ENCODE data around the gene ADSS1.
A peak's percentile ranks its signal among the peaks of the same experiment; 100 is the strongest.

Gene ADSS1

DNA sequence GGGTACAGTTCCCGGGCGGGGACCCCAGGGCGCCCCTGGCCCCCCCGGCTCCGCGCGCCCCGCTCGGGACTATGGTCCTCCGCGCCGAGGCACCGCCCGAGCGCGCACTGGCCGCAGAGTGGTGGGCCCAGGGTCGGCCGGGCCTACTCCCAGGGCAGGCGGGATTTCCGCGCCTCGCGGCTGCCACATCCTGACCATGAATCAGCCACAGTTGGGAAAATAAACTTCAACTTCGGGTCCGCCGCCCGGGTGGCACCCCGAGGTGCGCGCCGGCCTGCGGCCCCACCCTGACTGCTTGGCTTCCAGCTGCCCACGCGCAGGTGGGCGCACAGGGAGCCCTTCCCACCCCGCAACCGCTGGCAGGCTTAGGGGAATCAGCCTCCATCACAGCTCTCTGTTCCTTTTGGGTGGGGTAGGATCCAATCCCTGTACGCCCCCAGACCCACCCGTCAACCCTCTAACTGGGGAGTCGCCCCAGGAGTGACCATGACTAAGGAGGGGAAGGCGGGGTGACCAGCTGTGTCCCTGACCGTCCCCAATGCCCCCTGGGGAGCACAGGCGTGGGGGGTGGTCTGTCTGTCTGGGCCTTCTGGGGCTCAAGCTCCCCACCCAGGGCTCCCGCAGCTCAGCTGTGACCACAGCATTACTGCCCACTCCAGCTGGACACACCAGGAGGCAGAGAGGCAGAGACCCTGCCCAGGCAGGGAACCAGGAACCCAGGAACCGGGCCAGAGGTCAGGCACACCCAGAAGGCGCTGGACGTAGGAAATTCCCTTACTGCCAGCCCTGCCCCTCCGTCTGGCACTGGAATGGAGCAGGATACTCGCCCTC, 33.9 kb upstream of the ADSS1 start:
- peaks cover 10% of the 10 kb centered on the region for H3K36me3 ChIP-seq (ENCODE audit: control insufficient read depth, insufficient read depth, low read length)
- peak overlapping the region; percentile 66 for H3K27ac ChIP-seq (ENCODE audit: low read depth, low read length)
- H3K4me3 ChIP-seq (ENCODE audit: low read length), result peak overlapping the region; percentile 84
- H3K27me3 ChIP-seq (ENCODE audit: control insufficient read depth, insufficient read depth, low read length), result no peaks in the 10 kb centered on the region
- peak overlapping the region; percentile 71 for H3K9ac ChIP-seq (ENCODE audit: low read length)
- peaks cover 28% of the 10 kb centered on the region for H3K4me1 ChIP-seq (ENCODE audit: control insufficient read depth, insufficient read depth, low read length)

DNA sequence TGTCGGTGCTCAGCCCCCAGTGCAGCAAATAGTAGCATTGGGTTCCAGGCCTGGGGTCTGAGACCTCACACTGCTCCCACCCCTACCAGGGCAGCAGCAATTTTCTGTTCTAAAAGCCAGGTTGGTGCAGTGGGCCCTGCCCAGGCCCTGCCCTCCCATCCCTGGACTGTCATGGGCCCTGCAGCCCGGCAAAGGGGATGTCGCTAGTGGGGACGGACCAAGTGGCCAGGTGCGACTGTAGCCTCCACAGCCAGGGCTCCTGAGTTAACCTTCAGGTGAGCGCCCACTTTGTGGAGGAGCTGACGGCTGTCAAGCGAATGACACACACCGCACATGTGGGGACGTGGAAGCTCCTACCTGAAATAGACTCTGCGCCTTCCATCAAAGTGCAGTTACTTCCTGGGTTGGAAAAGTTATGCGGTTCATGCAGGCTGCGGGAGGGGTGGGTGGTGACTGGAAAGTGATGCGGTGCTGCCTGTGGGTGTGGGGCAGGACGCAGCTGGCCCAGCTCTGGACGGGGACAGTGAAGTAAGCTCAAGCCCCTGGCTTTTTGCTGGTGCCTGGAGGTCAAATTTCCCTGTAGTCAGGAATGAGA, 33.1 kb upstream of the ADSS1 start:
- H3K27ac ChIP-seq (ENCODE audit: low read depth, low read length), result no peak overlapping the region
- H3K4me3 ChIP-seq (ENCODE audit: low read length), result peak overlapping the region; percentile 84
- H3K4me1 ChIP-seq (ENCODE audit: control insufficient read depth, insufficient read depth, low read length), result peaks cover 28% of the 10 kb centered on the region
- peak overlapping the region; percentile 71 for H3K9ac ChIP-seq (ENCODE audit: low read length)
- H3K36me3 ChIP-seq (ENCODE audit: control insufficient read depth, insufficient read depth, low read length), result peaks cover 10% of the 10 kb centered on the region
- H3K27me3 ChIP-seq (ENCODE audit: control insufficient read depth, insufficient read depth, low read length), result no peaks in the 10 kb centered on the region

DNA sequence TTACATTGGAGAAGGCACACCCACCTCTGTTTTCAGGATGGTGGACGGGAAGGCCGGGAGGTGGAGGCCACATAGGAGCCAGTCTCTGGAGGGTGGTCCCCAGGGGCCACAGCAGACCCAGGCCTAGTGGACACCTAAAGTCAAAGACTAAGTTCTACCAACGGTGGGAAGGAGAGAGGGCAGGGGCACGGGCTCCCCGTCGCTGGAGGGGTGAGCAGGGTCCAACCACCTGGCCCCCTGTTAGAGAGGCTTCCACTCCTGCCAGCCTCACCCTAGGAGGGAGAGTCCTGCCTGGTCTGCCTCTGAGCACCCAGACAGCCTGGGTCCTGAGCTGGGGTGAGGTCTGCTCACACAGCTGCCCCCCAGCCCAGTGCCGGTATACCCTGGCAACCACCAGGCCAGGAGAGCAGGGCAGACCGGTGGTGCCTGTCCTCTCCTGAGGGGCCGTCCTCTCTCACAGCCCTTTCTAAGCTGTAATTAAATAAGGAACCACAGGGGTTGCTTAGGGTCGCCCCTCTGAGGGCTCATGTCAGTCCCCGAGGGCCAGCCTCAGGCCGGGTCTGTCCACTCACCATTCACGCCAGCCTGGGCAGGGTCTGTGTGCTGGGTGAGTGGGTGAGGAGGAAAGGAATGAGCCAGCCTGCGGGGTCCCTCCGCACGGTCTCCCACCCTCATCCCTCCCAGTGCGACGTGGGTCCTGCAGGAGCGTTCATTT, 32.3 kb upstream of the ADSS1 start:
- Histone ChIP-seq H3K4me1 (ENCODE audit: control insufficient read depth, insufficient read depth, low read length) (peaks cover 32% of the 10 kb centered on the region), H3K4me3 (ENCODE audit: low read length) (peak overlapping the region; percentile 84), H3K9ac (ENCODE audit: low read length) (no peak overlapping the region), H3K27ac (ENCODE audit: low read depth, low read length) (no peak overlapping the region), H3K36me3 (ENCODE audit: control insufficient read depth, insufficient read depth, low read length) (peaks cover 10% of the 10 kb centered on the region), H3K27me3 (ENCODE audit: control insufficient read depth, insufficient read depth, low read length) (no peaks in the 10 kb centered on the region)

DNA sequence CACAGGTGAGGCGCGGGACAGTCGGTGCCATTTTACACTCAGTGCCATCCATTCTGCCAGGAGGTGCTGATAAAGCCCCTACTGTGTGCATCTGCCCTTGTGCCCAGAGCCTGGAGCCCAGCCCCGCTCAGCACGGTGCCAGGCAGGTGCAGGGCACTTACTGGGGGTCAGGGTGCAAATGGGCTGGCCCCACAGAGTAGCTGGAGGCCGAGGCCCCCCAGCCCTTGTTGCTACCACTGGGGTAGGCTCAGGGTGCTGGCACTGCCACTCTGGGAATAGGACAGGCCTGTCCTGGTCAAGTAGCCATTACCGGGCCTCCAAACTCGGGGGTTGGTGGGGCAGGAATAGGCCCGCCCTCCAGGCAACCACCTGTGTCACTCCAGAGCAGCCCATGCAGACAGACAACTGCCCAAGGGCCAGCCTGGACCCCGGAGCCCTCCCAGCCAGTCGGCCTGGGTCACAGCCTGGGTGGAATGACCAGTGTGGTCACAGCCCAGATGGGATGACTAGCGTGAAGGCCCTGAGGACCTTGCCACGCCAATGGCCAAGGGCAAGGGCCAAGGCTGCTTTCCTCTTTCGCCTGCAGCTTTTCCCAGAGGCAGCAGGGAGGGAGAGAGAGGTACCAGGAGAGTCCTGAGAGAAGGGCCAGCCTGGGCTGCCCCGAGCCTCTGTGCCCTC, 31.6 kb upstream of the ADSS1 start:
- H3K9ac ChIP-seq (ENCODE audit: low read length), result no peak overlapping the region
- no peak overlapping the region for H3K27ac ChIP-seq (ENCODE audit: low read depth, low read length)
- peak overlapping the region; percentile 8 for H3K4me3 ChIP-seq (ENCODE audit: low read length)
- peaks cover 39% of the 10 kb centered on the region for H3K4me1 ChIP-seq (ENCODE audit: control insufficient read depth, insufficient read depth, low read length)
- H3K36me3 ChIP-seq (ENCODE audit: control insufficient read depth, insufficient read depth, low read length), result peaks cover 10% of the 10 kb centered on the region
- no peaks in the 10 kb centered on the region for H3K27me3 ChIP-seq (ENCODE audit: control insufficient read depth, insufficient read depth, low read length)

- Histone ChIP-seq H3K27me3 (ENCODE audit: control insufficient read depth, insufficient read depth, low read length) (no peaks in the 10 kb centered on the region), H3K4me1 (ENCODE audit: control insufficient read depth, insufficient read depth, low read length) (peaks cover 41% of the 10 kb centered on the region), H3K9ac (ENCODE audit: low read length) (no peak overlapping the region), H3K36me3 (ENCODE audit: control insufficient read depth, insufficient read depth, low read length) (peaks cover 10% of the 10 kb centered on the region), H3K4me3 (ENCODE audit: low read length) (no peak overlapping the region), H3K27ac (ENCODE audit: low read depth, low read length) (no peak overlapping the region)
Measured at GRCh38 chr14:104692939-104693315, 31.1 kb upstream of the ADSS1 start.

- no peak overlapping the region for H3K4me3 ChIP-seq (ENCODE audit: low read length)
- H3K4me1 ChIP-seq (ENCODE audit: control insufficient read depth, insufficient read depth, low read length), result peaks cover 42% of the 10 kb centered on the region
- H3K27ac ChIP-seq (ENCODE audit: low read depth, low read length), result no peak overlapping the region
- H3K27me3 ChIP-seq (ENCODE audit: control insufficient read depth, insufficient read depth, low read length), result no peaks in the 10 kb centered on the region
- H3K9ac ChIP-seq (ENCODE audit: low read length), result no peak overlapping the region
- H3K36me3 ChIP-seq (ENCODE audit: control insufficient read depth, insufficient read depth, low read length), result peaks cover 10% of the 10 kb centered on the region
Measured at GRCh38 chr14:104693482-104694431, 30.3 kb upstream of the ADSS1 start.

DNA sequence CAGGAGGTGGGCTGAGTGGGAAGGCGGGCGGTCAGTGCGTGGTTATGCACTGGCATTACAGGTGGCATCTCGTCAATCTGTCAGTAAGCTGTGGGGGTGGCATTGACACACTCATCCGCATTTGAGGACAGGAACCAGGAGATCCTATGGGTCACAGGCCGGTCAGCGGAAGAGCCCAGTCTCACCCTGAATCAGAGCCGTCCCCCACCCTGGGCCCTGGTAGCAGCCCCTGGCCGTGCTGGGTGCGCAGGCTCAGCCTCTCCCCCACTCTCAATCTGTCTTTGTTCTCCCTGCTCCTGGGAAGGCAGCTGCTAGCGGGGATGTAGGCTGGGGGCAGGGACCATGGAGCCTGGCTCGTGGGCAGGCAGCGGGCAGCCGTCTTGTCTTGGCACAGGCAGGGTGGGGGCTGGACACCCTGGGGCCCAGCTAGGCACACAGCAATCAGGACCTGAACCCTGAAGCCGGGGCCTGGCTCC, 29.5 kb upstream of the ADSS1 start:
- Histone ChIP-seq H3K4me1 (ENCODE audit: control insufficient read depth, insufficient read depth, low read length) (peaks cover 43% of the 10 kb centered on the region), H3K27me3 (ENCODE audit: control insufficient read depth, insufficient read depth, low read length) (no peaks in the 10 kb centered on the region), H3K9ac (ENCODE audit: low read length) (no peak overlapping the region), H3K27ac (ENCODE audit: low read depth, low read length) (no peak overlapping the region), H3K4me3 (ENCODE audit: low read length) (no peak overlapping the region), H3K36me3 (ENCODE audit: control insufficient read depth, insufficient read depth, low read length) (peaks cover 10% of the 10 kb centered on the region)

DNA sequence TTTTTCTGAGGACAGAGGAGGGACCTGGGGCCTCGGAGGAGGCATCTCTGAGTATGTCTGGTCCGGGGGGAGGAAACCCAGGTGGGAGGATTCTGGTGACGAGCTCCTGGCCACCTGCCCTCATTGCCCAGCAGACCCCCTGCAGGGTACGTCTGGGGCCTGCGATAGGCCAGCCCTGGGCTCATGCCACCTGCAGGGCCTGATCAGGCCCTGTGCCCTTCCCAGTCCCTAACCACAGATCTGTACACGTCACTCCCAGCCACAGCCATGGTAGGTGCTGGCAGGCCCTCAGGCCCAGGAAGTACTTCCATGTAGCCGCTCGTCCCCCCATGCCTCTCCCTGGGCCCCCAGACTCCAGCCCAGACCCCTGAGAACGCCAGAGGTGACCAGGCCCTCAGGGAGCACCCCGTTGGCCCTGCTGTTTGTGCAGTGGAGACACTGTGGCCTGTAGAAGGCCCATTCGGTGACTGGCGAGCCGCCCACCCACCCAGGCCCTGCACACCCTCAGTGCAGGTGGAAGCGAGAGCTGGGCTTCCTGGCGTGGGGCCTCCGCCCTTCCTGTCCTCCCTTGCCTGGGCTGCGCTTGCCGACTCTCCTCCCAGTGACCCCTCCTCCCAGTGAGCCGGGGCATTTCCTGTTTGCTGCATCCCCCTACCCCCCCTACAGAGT, 28.9 kb upstream of the ADSS1 start:
- Histone ChIP-seq H3K27ac (ENCODE audit: low read depth, low read length) (no peak overlapping the region), H3K9ac (ENCODE audit: low read length) (no peak overlapping the region), H3K27me3 (ENCODE audit: control insufficient read depth, insufficient read depth, low read length) (no peaks in the 10 kb centered on the region), H3K4me3 (ENCODE audit: low read length) (no peak overlapping the region), H3K36me3 (ENCODE audit: control insufficient read depth, insufficient read depth, low read length) (peaks cover 10% of the 10 kb centered on the region), H3K4me1 (ENCODE audit: control insufficient read depth, insufficient read depth, low read length) (peaks cover 43% of the 10 kb centered on the region)

DNA sequence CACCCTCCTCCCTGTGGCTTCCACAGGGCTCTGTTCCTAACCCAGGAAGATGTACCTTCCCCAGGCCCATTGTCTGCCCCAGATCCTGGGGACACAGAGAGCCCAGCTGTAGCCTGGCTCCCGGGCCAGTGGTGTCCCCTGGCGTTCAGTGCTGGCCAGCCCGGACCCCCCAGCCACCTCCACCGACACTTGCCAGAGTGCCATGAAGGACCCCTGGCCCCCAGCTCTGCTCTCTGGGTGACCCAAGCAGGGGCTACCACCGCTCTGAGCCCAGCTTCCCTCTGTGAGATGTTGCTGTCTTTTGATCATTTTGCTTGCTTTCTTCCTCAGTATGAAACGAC, 28.4 kb upstream of the ADSS1 start:
- H3K27ac ChIP-seq (ENCODE audit: low read depth, low read length), result no peak overlapping the region
- no peak overlapping the region for H3K9ac ChIP-seq (ENCODE audit: low read length)
- no peak overlapping the region for H3K4me3 ChIP-seq (ENCODE audit: low read length)
- H3K36me3 ChIP-seq (ENCODE audit: control insufficient read depth, insufficient read depth, low read length), result peaks cover 10% of the 10 kb centered on the region
- H3K4me1 ChIP-seq (ENCODE audit: control insufficient read depth, insufficient read depth, low read length), result peaks cover 38% of the 10 kb centered on the region
- no peaks in the 10 kb centered on the region for H3K27me3 ChIP-seq (ENCODE audit: control insufficient read depth, insufficient read depth, low read length)

- H3K36me3 ChIP-seq (ENCODE audit: control insufficient read depth, insufficient read depth, low read length), result peaks cover 8% of the 10 kb centered on the region
- H3K4me3 ChIP-seq (ENCODE audit: low read length), result peak overlapping the region; percentile 8
- H3K27me3 ChIP-seq (ENCODE audit: control insufficient read depth, insufficient read depth, low read length), result no peaks in the 10 kb centered on the region
- H3K27ac ChIP-seq (ENCODE audit: low read depth, low read length), result peak overlapping the region; percentile 40
- no peak overlapping the region for H3K9ac ChIP-seq (ENCODE audit: low read length)
- H3K4me1 ChIP-seq (ENCODE audit: control insufficient read depth, insufficient read depth, low read length), result peaks cover 29% of the 10 kb centered on the region
Measured at GRCh38 chr14:104696671-104697316, 27.2 kb upstream of the ADSS1 start.

DNA sequence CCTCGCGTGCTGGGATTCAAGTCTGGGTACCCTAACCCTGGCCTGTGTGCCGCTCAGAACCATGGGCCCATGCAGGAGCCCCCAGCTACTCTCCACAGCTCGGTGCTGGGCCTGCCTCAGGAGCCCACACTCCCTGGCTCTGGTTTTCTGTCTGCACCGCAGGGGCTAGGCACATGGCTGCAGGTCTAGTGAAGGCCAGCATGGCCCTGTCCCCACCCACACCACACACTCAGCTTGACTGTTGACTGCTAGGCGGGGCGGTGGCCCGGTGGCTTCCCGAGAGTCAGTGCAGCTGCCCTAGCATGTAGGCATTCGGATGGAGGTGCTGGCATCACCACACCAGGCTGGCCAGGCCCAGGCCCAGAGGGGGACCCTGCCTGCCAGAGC, 26.7 kb upstream of the ADSS1 start:
- Histone ChIP-seq H3K27me3 (ENCODE audit: control insufficient read depth, insufficient read depth, low read length) (no peaks in the 10 kb centered on the region), H3K27ac (ENCODE audit: low read depth, low read length) (no peak overlapping the region), H3K36me3 (ENCODE audit: control insufficient read depth, insufficient read depth, low read length) (peaks cover 8% of the 10 kb centered on the region), H3K4me3 (ENCODE audit: low read length) (peak overlapping the region; percentile 8), H3K9ac (ENCODE audit: low read length) (no peak overlapping the region), H3K4me1 (ENCODE audit: control insufficient read depth, insufficient read depth, low read length) (peaks cover 29% of the 10 kb centered on the region)
